Midbrain (tissue), 1 donor: Measurements from ENCODE around the gene BOD1.
A peak's percentile ranks its signal among the peaks of the same experiment; 100 is the strongest.

Experiments
- DNase-seq: peaks from one replicate; lab custom pipeline; 2025; lab: John Stamatoyannopoulos, UW

The BOD1 gene

GRCh38 chr5:173616577-173617118 lies at the start of gene BOD1:
Gene BOD1 (minus strand): TSS chr5:173616650. CDS start chr5:173616436, 214 bp downstream.
- DNase-seq: peak; percentile 98

GRCh38 chr5:173665326-173665725 lies 48.9 kb upstream of the BOD1 start:
- no peak for DNase-seq

GRCh38 chr5:173664154-173664526 lies 47.7 kb upstream of the BOD1 start:
- DNase-seq: no peak

- DNase-seq: no peak
Measured at GRCh38 chr5:173663352-173664153, 47.1 kb upstream of the BOD1 start.

- no peak for DNase-seq
Measured at GRCh38 chr5:173662581-173663351, 46.3 kb upstream of the BOD1 start.

- no peak for DNase-seq
Measured at GRCh38 chr5:173660481-173661280, 44.2 kb upstream of the BOD1 start.

- no peak for DNase-seq
Measured at GRCh38 chr5:173659423-173659822, 43.0 kb upstream of the BOD1 start.

- DNase-seq: no peak
Measured at GRCh38 chr5:173657741-173658356, 41.4 kb upstream of the BOD1 start.

GRCh38 chr5:173655196-173655797 lies 38.8 kb upstream of the BOD1 start:
- no peak for DNase-seq

GRCh38 chr5:173653822-173654523 lies 37.5 kb upstream of the BOD1 start:
- DNase-seq: no peak

- no peak for DNase-seq
Measured at GRCh38 chr5:173648308-173648866, 31.9 kb upstream of the BOD1 start.

GRCh38 chr5:173646692-173647091 lies 30.2 kb upstream of the BOD1 start:
- no peak for DNase-seq

GRCh38 chr5:173645890-173646574 lies 29.6 kb upstream of the BOD1 start:
- DNase-seq: no peak

GRCh38 chr5:173645437-173645807 lies 29.0 kb upstream of the BOD1 start:
- no peak for DNase-seq

- DNase-seq: no peak
Measured at GRCh38 chr5:173644673-173645436, 28.4 kb upstream of the BOD1 start.

- DNase-seq: peak; percentile 48
Measured at GRCh38 chr5:173643964-173644363, 27.5 kb upstream of the BOD1 start.

- no peak for DNase-seq
Measured at GRCh38 chr5:173642895-173643481, 26.5 kb upstream of the BOD1 start.

- no peak for DNase-seq
Measured at GRCh38 chr5:173642191-173642816, 25.9 kb upstream of the BOD1 start.
